MM.1S (cell line): ENCODE results near the gene PRCC.

Experiments used
- CTCF ChIP-seq: fragments of 300-600 bp; sonication (generic); IDR thresholded peaks from 2 replicates; pipeline ENCODE4 v1.5.1; 2016; ENCODE audit warnings: antibody characterized with exemption, low read length, mixed read lengths
- EZH2phosphoT487 ChIP-seq: fragments of 300-600 bp; sonication (generic); IDR thresholded peaks from 2 replicates; pipeline ENCODE4 v1.6.1; 2018; ENCODE audit warnings: antibody characterized with exemption, low read length

DNA sequence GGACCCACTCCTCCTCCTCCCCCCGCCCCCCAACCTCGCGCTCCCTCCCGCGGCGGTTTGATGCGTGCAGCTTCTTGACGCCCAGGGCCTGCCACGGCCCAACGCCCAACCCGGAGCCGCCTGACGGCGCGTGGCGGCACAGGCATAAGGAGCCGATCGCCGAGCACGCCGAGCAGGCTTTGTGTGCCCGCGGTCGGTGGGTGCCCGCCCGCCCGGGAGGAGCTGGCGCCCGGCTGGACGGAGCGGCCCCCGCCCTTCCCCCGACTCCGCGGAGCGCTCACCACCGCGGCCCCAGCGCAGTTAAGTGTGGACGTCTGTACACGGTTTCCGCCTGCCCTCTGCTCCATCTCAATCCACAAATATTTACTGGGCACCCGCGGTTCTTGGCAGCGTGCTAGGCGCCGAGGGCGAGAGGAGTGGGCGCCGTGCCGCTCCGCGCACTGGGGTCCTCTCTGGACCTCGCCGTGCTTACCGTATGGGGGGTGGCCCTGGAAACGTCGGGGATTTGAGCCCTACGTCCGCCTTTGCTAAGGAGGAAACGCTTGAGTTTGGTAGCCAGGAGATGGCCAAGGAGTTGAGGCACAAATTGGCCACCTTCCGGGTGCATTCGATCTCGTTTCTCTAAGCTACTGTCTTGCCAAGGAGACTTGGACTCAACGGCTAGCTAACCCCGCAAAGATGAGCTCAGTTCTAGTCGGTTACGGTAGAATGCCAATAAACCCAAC, 15.4 kb upstream of the PRCC start:
- TF ChIP-seq EZH2phosphoT487: no peak
- no peak for TF ChIP-seq CTCF
